SK-N-SH (cell line): ENCODE results near the gene MYO16. TPM values are rescaled to one million over a fixed set of nuclear protein-coding genes. Genes with fewer than 3 reads are reported as not detected.

ENCODE experiments used
- CTCF ChIA-PET: fragments of 300-600, 350-600 bp; formaldehyde crosslinking; extraction: SDS; loops from one replicate; lab custom pipeline; 2021; lab: Yijun Ruan, JAX
- POLR2A ChIA-PET: fragments of 350-600 bp; sonication (Branson Sonifier 250); formaldehyde crosslinking; extraction: SDS; loops from one replicate; lab custom pipeline; 2020; ENCODE audit warnings: antibody characterized with exemption, inconsistent platforms; lab: Yijun Ruan, JAX
- DNase-seq: peaks from one replicate; pipeline ENCODE4 v3.0.0; 2012
- H2AFZ ChIP-seq: fragments of 200-600 bp; sonication (generic); 2 replicates; pipeline ENCODE4 v1.8.1; 2016; ENCODE audit warnings: antibody characterized with exemption, mild to moderate bottlenecking, low read depth
- H3F3A ChIP-seq: fragments of 200-600 bp; sonication (generic); replicated peaks from 2 replicates; pipeline ENCODE3; 2016; ENCODE audit warnings: antibody characterized with exemption, mild to moderate bottlenecking; ENCODE audit not compliant: insufficient read depth
- H3K27ac ChIP-seq, 2 experiments: fragments of 200-500 bp in 1 of 2; fragments of 200-600 bp in 1 of 2; sonication (Bioruptor generic) in 1 of 2; sonication (generic), shearing (Covaris generic) in 1 of 2; 2 replicates each; pipeline versions ENCODE4 v1.5.1 to v1.6.1; 2014 to 2016; ENCODE audit warnings: low read depth in 2 of 2, inconsistent platforms in 1 of 2, low read length in 1 of 2, mild to moderate bottlenecking in 1 of 2, mixed read lengths in 1 of 2
- H3K27me3 ChIP-seq: fragments of 200-600 bp; sonication (generic), shearing (Covaris generic); 2 replicates; pipeline ENCODE4 v1.6.1; 2016; ENCODE audit warnings: mixed run types; ENCODE audit not compliant: insufficient read depth
- H3K36me3 ChIP-seq, 2 experiments: fragments of 200-500 bp in 1 of 2; fragments of 200-600 bp in 1 of 2; sonication (Bioruptor generic) in 1 of 2; sonication (generic) in 1 of 2; replicated peaks in 1 of 2; 2 replicates each; pipeline versions ENCODE3 to v1.5.1; 2014 to 2016; ENCODE audit warnings: low read length in 1 of 2, mild to moderate bottlenecking in 1 of 2; ENCODE audit not compliant: insufficient read depth in 2 of 2, control insufficient read depth in 1 of 2
- H3K4me1 ChIP-seq, 2 experiments: fragments of 200-500 bp in 1 of 2; fragments of 200-600 bp in 1 of 2; sonication (Bioruptor generic) in 1 of 2; sonication (generic), shearing (Covaris generic) in 1 of 2; 2 replicates each; pipeline versions ENCODE4 v1.5.1 to v1.6.1; 2014 to 2016; ENCODE audit warnings: low read depth in 1 of 2, low read length in 1 of 2, mixed run types in 1 of 2; ENCODE audit not compliant: insufficient read depth in 2 of 2, control insufficient read depth in 1 of 2
- H3K4me2 ChIP-seq: fragments of 200-600 bp; sonication (generic), shearing (Covaris generic); 2 replicates; pipeline ENCODE4 v1.6.1; 2017; ENCODE audit warnings: mixed run types
- H3K4me3 ChIP-seq, 2 experiments: fragments of 200-500 bp in 1 of 2; fragments of 200-600 bp in 1 of 2; sonication (Bioruptor generic) in 1 of 2; sonication (generic), shearing (Covaris generic) in 1 of 2; 2 replicates each; pipeline versions ENCODE4 v1.5.1 to v1.8.1; 2014 to 2016; ENCODE audit warnings: low read depth in 2 of 2, inconsistent platforms in 1 of 2, low read length in 1 of 2, mild to moderate bottlenecking in 1 of 2, mixed read lengths in 1 of 2, moderate library complexity in 1 of 2
- H3K79me2 ChIP-seq: fragments of 200-600 bp; sonication (generic); 2 replicates; pipeline ENCODE4 v1.8.1; 2017; ENCODE audit warnings: mild to moderate bottlenecking; ENCODE audit not compliant: insufficient read depth
- H3K9ac ChIP-seq: fragments of 200-600 bp; sonication (generic); 2 replicates; pipeline ENCODE4 v1.6.1; 2017; ENCODE audit warnings: mixed run types
- H3K9me2 ChIP-seq: fragments of 200-600 bp; sonication (generic); 2 replicates; pipeline ENCODE4 v1.6.1; 2017; ENCODE audit warnings: mixed run types
- H3K9me3 ChIP-seq: fragments of 200-600 bp; sonication (generic); 2 replicates; pipeline ENCODE4 v1.6.1; 2017; ENCODE audit warnings: mixed run types, mild to moderate bottlenecking, moderate library complexity
- H4K20me1 ChIP-seq: fragments of 200-600 bp; sonication (generic); 2 replicates; pipeline ENCODE4 v1.6.1; 2017; ENCODE audit warnings: mild to moderate bottlenecking, mixed run types; ENCODE audit not compliant: insufficient read depth
- EZH2phosphoT487 ChIP-seq: fragments of 200-600 bp; sonication (generic); IDR thresholded peaks from 2 replicates; pipeline ENCODE4 v1.6.1; 2017; ENCODE audit warnings: low read depth, mixed run types, mild to moderate bottlenecking, antibody characterized with exemption, moderate library complexity, borderline replicate concordance
- FOXJ3 ChIP-seq: sonication (generic); formaldehyde crosslinking; IDR thresholded peaks from 2 replicates; pipeline ENCODE4 v1.5.1; 2020; ENCODE audit warnings: mild to moderate bottlenecking, missing genetic modification reagents
- GABPA ChIP-seq: IDR thresholded peaks from 2 replicates; pipeline ENCODE4 v1.4.0; 2012; ENCODE audit warnings: low read depth, mild to moderate bottlenecking
- JUND ChIP-seq: IDR thresholded peaks from 2 replicates; pipeline ENCODE4 v1.4.0; 2012
- RAD21 ChIP-seq: IDR thresholded peaks from 2 replicates; pipeline ENCODE4 v1.6.1; 2012; ENCODE audit warnings: mild to moderate bottlenecking, low read length
- SIN3A ChIP-seq: IDR thresholded peaks from 2 replicates; pipeline ENCODE4 v1.6.1; 2012; ENCODE audit warnings: low read depth, mild to moderate bottlenecking, low read length, moderate library complexity, borderline replicate concordance
- SMC3 ChIP-seq: IDR thresholded peaks from 2 replicates; pipeline ENCODE4 v1.6.1; 2012; ENCODE audit warnings: low read depth, low read length, improper control_type of control experiment
- YY1 ChIP-seq: IDR thresholded peaks from 2 replicates; pipeline ENCODE4 v1.4.0; 2012; ENCODE audit warnings: low read depth, mild to moderate bottlenecking
- WGBS: methylation state at CpG from one replicate; pipeline ENCODE4 v1.1.6; 2017; ENCODE audit warnings: low lambda C conversion rate; 5-methylcytosine and 5-hydroxymethylcytosine counted together
- polyA plus RNA-seq, 3 experiments: library from polyadenylated mRNA; depleted of rRNA; stranded (reverse); fragments of >200 nt; gene quantifications; 2 replicates each; pipeline ENCODE4 v1.2.3, GENCODE V29; 2012
- TF ChIP-seq, protein P1 (sequence below): IDR thresholded peaks from 2 replicates; pipeline ENCODE4 v1.4.0; 2012; ENCODE audit warnings: low read depth, borderline replicate concordance
- TF ChIP-seq, protein P2 (sequence below): IDR thresholded peaks from 2 replicates; pipeline ENCODE4 v1.6.1; 2012; ENCODE audit warnings: mild to moderate bottlenecking, low read depth, low read length, moderate library complexity
- TF ChIP-seq, protein P3 (sequence below): fragments of 150-350 bp; IDR thresholded peaks from 2 replicates; pipeline ENCODE4 v1.6.1; 2017; ENCODE audit warnings: antibody characterized with exemption, low read length, low read depth, borderline replicate concordance
- TF ChIP-seq, protein P4 (sequence below): fragments of 200-600 bp; sonication (generic); IDR thresholded peaks from 2 replicates; pipeline ENCODE4 v1.6.1; 2017; ENCODE audit warnings: antibody characterized with exemption, mild to moderate bottlenecking, moderate library complexity

Gene MYO16
- polyA plus RNA-seq, 1 of the 3 experiments (the other 2 are of a cell fraction) = 0.07 TPM

DNA sequence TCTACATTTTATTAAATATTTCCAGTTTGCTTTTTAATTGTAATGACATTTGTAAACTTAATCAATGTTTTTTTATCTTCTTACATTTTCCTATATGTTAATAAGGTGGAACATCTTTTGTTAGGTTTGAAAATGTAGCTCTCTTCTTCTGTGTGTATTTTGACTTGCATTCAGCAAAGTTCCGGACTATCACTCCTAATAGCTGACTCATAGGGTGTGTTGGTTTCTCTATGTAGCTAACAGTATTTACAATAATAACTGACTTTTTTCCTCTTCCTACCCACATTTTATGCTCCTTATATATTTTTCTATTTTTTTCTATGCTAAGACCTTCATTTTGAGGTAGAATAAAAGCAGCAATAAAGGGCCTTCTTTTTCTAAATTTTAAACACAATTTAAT lies 28.1 kb downstream of the MYO16 start:
- 34% methylated on average over 1 of the region's 1 CpG for WGBS
- no peaks in the 10 kb centered on the region for H3K9me2 ChIP-seq
- H3K4me1 ChIP-seq = no peaks in the 10 kb centered on the region
- no peaks in the 10 kb centered on the region for H3K36me3 ChIP-seq
- ChIA-PET POLR2A (no interaction called here), CTCF (interaction anchor here (0.7 to 1.5 kb wide), 3 partner anchors 17 to 240 kb away, joined by 3 to 6 read pairs (median 4); no protein-coding TSS in a partner anchor)
- H3K4me3 ChIP-seq = no peak overlapping the region
- H3K4me2 ChIP-seq = no peak overlapping the region
- no peaks in the 10 kb centered on the region for H3K79me2 ChIP-seq
- no peaks in the 10 kb centered on the region for H4K20me1 ChIP-seq
- no peak overlapping the region for H3K9ac ChIP-seq
- no peaks in the 10 kb centered on the region for H3K27me3 ChIP-seq
- H3K27ac ChIP-seq = no peak overlapping the region
- DNase-seq = no peak
- H2AFZ ChIP-seq = no peak overlapping the region
- H3F3A ChIP-seq = no peaks in the 10 kb centered on the region
- TF ChIP-seq, protein P1, sequence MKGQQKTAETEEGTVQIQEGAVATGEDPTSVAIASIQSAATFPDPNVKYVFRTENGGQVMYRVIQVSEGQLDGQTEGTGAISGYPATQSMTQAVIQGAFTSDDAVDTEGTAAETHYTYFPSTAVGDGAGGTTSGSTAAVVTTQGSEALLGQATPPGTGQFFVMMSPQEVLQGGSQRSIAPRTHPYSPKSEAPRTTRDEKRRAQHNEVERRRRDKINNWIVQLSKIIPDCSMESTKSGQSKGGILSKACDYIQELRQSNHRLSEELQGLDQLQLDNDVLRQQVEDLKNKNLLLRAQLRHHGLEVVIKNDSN = no peak
- TF ChIP-seq SMC3 (no peak), SIN3A (no peak), FOXJ3 (CRISPR knock-in tag) (no peak), RAD21 (no peak), GABPA (no peak)
- TF ChIP-seq, protein P2, sequence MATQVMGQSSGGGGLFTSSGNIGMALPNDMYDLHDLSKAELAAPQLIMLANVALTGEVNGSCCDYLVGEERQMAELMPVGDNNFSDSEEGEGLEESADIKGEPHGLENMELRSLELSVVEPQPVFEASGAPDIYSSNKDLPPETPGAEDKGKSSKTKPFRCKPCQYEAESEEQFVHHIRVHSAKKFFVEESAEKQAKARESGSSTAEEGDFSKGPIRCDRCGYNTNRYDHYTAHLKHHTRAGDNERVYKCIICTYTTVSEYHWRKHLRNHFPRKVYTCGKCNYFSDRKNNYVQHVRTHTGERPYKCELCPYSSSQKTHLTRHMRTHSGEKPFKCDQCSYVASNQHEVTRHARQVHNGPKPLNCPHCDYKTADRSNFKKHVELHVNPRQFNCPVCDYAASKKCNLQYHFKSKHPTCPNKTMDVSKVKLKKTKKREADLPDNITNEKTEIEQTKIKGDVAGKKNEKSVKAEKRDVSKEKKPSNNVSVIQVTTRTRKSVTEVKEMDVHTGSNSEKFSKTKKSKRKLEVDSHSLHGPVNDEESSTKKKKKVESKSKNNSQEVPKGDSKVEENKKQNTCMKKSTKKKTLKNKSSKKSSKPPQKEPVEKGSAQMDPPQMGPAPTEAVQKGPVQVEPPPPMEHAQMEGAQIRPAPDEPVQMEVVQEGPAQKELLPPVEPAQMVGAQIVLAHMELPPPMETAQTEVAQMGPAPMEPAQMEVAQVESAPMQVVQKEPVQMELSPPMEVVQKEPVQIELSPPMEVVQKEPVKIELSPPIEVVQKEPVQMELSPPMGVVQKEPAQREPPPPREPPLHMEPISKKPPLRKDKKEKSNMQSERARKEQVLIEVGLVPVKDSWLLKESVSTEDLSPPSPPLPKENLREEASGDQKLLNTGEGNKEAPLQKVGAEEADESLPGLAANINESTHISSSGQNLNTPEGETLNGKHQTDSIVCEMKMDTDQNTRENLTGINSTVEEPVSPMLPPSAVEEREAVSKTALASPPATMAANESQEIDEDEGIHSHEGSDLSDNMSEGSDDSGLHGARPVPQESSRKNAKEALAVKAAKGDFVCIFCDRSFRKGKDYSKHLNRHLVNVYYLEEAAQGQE = no peak
- no peaks in the 10 kb centered on the region for H3K9me3 ChIP-seq

DNA sequence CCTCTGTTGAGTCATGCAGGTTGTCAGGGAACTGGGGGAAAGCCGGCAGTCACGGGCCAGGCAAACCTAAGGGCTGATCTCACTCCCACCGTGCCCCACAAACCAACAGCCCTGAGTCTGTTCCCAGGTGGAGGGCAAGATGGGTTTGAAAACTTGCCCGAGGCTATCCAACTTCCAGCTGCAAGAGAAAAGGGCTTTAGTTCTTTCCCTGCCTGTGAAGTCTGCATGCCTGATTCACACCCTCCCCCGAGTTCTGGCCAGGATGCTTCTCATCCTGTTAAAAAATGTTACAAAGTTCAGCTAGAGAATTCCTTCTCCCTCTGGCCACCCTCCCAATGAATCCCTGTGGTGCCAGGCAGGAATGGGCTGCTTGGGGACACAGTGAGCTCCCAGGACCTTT lies 33.1 kb downstream of the MYO16 start:
- Histone ChIP-seq H3K79me2 (no peaks in the 10 kb centered on the region), H3K9me3 (no peaks in the 10 kb centered on the region; the same call in 1 of the 2 replicates), H3K4me3 (no peak overlapping the region), H3K27ac (no peak overlapping the region), H3K9me2 (no peaks in the 10 kb centered on the region), H3K9ac (no peak overlapping the region), H3F3A (no peaks in the 10 kb centered on the region), H3K4me2 (no peak overlapping the region), H3K27me3 (no peaks in the 10 kb centered on the region), H3K36me3 (no peaks in the 10 kb centered on the region), H4K20me1 (no peaks in the 10 kb centered on the region), H3K4me1 (no peaks in the 10 kb centered on the region), H2AFZ (no peak overlapping the region)
- TF ChIP-seq, protein P3, sequence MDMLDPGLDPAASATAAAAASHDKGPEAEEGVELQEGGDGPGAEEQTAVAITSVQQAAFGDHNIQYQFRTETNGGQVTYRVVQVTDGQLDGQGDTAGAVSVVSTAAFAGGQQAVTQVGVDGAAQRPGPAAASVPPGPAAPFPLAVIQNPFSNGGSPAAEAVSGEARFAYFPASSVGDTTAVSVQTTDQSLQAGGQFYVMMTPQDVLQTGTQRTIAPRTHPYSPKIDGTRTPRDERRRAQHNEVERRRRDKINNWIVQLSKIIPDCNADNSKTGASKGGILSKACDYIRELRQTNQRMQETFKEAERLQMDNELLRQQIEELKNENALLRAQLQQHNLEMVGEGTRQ = no peak
- TF ChIP-seq, protein P4, sequence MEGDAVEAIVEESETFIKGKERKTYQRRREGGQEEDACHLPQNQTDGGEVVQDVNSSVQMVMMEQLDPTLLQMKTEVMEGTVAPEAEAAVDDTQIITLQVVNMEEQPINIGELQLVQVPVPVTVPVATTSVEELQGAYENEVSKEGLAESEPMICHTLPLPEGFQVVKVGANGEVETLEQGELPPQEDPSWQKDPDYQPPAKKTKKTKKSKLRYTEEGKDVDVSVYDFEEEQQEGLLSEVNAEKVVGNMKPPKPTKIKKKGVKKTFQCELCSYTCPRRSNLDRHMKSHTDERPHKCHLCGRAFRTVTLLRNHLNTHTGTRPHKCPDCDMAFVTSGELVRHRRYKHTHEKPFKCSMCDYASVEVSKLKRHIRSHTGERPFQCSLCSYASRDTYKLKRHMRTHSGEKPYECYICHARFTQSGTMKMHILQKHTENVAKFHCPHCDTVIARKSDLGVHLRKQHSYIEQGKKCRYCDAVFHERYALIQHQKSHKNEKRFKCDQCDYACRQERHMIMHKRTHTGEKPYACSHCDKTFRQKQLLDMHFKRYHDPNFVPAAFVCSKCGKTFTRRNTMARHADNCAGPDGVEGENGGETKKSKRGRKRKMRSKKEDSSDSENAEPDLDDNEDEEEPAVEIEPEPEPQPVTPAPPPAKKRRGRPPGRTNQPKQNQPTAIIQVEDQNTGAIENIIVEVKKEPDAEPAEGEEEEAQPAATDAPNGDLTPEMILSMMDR = no peak
- TF ChIP-seq YY1 (no peak), EZH2phosphoT487 (no peak), JUND (no peak)
- CTCF ChIA-PET = no interaction called here
- 13% methylated on average over 1 of the region's 5 CpGs for WGBS
- no peak for DNase-seq
- POLR2A ChIA-PET = no interaction called here
